HG02885 (cell line): ENCODE results near the gene SLC17A4.

ENCODE experiments used
- ATAC-seq: cut with Tn5 transposase; IDR thresholded peaks from one replicate; pipeline ENCODE4 v1.9.1; 2021; ENCODE audit warnings: mild to moderate bottlenecking; ENCODE audit not compliant: unreplicated experiment, poor library complexity

The SLC17A4 gene

DNA sequence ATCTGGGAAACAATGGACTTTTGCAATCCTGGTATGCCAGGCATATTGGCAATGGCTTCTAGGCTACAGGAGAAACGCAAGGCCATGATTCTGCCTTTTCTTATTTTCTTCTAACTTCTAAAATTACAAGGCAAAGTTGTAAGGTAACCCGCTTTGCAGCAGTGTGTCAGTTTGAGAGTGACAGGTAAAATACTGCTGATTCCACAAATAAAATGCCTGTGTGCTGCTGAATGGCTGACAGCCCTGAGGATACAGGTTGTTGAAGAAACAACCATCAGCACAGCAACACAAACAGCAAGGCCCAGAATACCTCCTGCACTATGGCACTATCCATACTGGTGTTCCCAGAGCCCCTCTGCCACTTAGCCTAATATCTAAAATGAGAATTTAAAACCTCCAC lies 40.2 kb downstream of the SLC17A4 start:
- ATAC-seq: no peak

- ATAC-seq: no peak
Measured at GRCh38 chr6:25801436-25801835, 46.9 kb downstream of the SLC17A4 start.

- no peak for ATAC-seq
Measured at GRCh38 chr6:25804804-25805203, 50.3 kb downstream of the SLC17A4 start.

DNA sequence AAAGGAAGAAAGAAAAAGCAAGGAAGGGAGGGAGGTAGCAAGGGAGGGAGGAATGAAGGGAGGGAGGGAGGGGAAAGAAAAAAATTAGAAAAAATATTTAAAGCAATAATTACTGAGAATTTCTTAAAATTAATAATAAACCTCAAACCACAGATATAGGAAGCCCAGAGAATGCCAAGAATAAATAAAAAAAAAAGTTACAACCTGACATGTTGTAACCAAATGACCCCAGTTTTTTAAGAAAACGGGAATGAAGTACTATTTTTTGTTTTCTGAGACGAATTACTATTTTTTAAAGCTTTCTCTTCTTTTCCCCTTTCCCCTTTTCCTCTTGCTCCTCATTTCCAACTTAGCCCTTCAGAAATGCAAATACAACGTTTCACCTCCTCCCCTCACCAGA lies 60.7 kb downstream of the SLC17A4 start:
- no peak for ATAC-seq

DNA sequence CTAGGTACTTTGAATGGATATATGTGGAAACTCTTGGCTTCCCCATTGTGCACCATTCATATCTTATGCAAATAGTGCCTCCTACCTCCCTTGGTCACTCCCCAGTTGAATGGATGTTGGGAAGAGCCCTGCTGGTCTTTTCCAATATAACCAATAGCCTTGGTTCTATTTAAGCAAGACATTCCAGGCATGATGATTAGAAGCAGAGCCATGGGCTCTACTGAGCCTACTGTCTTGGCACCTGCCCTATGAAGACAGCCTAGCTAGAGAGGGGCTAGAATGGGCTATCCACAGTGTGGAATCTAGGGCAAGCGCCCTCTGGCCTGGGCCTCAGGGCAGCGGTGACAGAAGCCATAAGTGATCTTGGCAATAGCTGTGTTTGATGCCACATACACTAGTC lies 61.7 kb downstream of the SLC17A4 start:
- ATAC-seq: no peak

GRCh38 chr6:25821341-25821740 lies 66.8 kb downstream of the SLC17A4 start:
- no peak for ATAC-seq

- no peak for ATAC-seq
Measured at GRCh38 chr6:25829375-25829774, 74.8 kb downstream of the SLC17A4 start.

GRCh38 chr6:25830458-25830857 lies 75.9 kb downstream of the SLC17A4 start:
- ATAC-seq: no peak
